Measurements from ENCODE around the gene FAM25A.

Gene FAM25A

DNA sequence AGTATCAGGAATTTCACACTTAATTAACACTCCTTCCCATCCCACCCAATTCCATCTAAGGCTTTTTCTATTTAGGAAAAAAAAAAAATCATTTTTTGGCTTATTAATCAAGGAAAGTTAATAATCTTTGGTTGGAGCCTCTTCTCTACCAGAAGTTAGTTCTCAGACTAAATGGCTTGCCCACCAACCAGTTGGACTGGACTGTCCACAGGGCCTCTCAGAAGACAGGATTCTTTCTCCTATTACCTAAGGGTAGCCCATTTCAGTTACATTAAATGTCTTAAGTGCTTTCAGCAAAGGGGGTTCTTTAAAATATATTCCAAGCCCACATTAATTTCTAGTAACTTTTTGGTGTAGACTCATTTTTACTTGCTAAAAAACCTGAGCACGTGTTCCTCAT lies 39.3 kb downstream of the FAM25A start:
- FAIRE-seq (no peak), DNase-seq (ENCODE audit: low spot score) (no peak)

DNA sequence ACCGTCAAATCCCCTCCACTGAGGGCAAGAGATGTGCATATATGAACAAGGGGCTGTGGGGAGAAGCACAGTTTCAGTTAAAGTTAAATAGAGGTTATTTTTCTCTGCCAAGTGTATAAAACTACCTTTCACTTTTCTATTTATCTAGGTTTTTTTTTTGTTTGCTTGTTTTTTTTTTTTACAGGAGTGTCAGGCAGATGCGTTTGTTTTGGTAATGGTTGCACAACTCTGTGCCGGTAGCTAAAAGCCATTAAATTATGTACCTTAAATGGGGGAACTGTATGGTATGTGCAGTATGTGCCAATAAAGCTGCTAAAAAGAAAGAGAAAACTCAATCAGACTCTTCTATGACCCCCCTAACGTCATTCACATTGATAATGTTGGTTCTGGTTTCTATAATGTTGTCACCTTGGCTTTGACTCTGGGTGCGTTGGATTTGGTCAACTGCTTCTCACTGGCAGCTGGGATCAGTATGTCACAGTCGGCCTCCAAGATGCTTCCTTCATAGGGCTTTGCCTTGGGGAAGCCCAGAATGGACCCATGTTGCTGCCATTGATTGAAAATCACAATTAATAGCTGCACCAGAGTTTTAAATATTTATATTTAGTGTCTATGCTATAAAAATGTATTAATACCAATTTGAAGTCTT lies 40.3 kb downstream of the FAM25A start:
- DNase-seq (ENCODE audit: low spot score) (no peak), FAIRE-seq (no peak)

DNA sequence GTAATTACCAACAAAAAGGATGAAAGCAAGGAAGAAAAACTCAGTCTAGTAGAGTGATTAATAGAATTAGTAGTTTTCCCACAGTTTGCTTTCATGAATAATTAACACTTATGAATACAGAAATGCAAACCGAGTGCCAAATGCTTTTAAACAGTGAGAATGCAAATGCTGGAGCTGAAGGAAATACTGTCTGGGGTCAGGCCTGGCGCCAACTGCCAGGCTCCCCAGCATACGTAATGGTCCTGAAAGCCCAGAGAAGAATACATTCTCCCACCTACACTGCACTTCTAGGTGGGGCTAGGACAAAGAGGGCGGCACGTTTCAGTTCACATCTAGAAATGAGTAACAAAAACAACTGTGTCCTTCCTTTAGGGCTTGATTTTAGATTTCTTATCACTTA lies 44.6 kb downstream of the FAM25A start:
- DNase-seq (ENCODE audit: low spot score) (no peak), FAIRE-seq (no peak)

DNA sequence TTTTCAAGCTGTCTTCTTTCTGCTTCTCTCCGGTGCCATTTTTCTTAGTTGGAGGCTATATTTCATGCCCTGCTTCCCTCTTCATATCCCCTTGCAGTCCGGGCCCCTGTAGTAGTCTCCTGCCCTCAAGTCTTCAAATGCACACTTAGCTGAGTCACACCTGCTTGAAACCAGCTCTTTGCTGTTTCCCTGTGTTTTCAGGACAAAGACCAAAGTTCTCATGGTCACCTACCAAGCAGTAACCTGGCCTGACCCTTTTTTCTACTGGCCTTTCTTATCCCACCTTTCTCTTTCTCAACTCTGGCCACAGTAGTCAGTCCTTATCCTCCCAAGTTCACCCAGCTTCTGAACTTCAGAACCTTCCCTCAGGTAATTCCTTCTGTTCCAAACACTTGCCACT lies 46.1 kb downstream of the FAM25A start:
- FAIRE-seq (no peak), DNase-seq (ENCODE audit: low spot score) (no peak)

DNA sequence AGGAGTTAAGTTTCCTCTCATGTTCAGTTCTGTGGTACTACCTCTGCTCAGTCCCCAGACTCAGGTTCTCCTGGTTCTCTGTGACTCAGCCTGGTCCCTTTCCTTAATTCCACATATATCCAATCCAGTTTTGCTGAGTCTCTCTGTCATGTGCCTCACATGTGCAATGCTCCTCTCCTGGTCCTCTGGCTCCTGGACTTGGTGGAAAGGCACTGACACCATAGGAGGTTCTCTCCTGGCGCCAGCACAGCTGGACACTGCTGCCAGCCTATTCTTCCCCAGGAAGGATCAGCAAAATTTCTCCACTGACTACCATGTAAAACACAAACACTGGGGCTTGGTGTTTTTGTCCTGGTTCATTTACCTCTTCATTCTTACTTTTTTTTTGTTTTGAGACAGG lies 46.8 kb downstream of the FAM25A start:
- DNase-seq (ENCODE audit: low spot score): no peak
- FAIRE-seq: no peak

DNA sequence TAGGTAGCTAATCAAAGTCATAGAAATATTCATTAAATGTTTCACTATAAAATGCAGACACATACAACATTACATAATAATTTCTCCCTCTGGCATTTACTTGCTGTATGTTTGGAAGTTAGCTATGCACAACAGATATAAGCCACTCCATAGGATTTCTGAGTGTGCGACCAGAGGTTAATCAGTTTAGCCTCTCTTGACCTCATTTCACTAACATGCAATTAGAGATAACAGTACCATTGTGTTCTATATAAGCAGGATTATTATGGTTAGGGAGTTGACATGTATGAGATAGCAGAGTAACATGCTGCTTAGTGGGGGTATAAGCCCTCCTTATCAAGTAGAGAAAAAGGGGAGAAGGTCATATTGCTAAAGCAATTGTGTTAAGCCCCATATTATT lies 48.2 kb downstream of the FAM25A start:
- no peak for FAIRE-seq
- DNase-seq (ENCODE audit: low spot score): no peak

DNA sequence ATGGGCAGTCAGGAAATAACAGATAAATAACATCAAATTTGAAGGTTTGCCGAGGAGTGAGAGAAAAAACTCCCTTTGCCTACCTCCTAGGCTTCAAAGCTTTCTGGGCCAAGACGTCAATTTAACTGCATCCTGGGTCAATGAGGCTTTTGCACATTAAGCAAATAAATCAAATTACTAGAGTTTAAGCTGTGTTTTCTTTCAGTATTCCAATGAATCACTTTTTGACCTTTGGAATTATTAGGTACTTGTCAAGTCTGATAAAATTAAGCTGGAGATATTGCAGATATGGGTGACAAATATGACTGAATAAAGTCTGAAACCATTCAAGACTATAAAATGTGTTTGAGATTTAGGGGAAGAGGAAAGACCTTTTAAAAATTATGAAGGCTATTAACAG lies 52.4 kb downstream of the FAM25A start:
- DNase-seq (ENCODE audit: low spot score): no peak
- FAIRE-seq: no peak
